SK-N-MC (cell line): ENCODE data around the gene MCEMP1.

Experiments used
- EZH2 ChIP-seq: fragments of 200-600 bp; sonication (generic); IDR thresholded peaks from one replicate; pipeline ENCODE4 v1.6.1; 2017; ENCODE audit warnings: antibody characterized with exemption
- FOXP2 ChIP-seq: optimal IDR thresholded peaks from 2 replicates; pipeline ENCODE3; 2011; ENCODE audit warnings: mild to moderate bottlenecking, moderate library complexity; ENCODE audit not compliant: insufficient read depth; ENCODE audit errors: extremely low read length, control extremely low read depth
- POLR2AphosphoS5 ChIP-seq: IDR thresholded peaks from 2 replicates; pipeline ENCODE4 v1.6.1; 2012; ENCODE audit warnings: mild to moderate bottlenecking, low read depth, low read length, borderline replicate concordance

GRCh38 chr19:7687177-7687576 lies 10.3 kb downstream of the MCEMP1 start:
- no peak for TF ChIP-seq POLR2AphosphoS5
- TF ChIP-seq EZH2, result no peak
- TF ChIP-seq FOXP2, result no peak
